Central memory CD4-positive, alpha-beta T cell (primary cell): Measurements from ENCODE around the gene EGLN3.
"Not testable (repeated sequence)": the region's sequence is repeated elsewhere in the genome, so short reads cannot be mapped to it uniquely, and the experiment has no call there.

Experiments
- DNase-seq: peaks from one replicate; pipeline ENCODE4 v3.0.0; 2022

Gene EGLN3

DNA sequence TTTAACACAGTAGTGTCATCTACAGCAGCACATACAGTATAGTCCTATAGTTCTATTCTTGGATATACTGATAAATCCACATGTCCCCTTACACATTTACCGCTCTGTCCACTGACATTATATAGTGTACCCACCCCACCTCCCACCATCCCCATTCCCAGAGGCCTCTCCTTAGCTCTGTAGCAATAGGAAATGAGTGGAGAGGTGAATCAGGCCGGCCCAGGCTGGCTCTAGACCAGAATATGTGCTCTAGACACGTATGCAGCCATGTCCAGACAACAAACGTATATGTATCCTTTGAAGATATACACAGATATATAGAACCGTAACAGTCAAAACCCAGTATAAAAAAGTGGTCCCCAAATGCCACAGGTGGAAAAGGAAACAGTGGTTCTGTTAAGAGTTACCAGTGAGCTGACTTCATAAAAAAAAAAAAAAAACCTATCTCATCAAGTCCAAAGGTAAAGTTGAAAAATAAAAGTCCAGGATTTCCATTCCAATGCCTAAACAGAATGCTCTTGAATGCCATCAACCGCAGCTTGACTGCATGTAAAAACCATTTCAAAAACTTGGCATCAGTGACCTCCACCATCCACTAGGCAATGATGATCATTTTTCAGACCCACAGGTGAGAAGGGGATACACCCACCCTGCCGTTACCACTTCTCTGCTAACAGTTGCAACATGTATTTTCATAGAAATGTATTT is 16.7 kb downstream of the EGLN3 start:
- no peak for DNase-seq

DNA sequence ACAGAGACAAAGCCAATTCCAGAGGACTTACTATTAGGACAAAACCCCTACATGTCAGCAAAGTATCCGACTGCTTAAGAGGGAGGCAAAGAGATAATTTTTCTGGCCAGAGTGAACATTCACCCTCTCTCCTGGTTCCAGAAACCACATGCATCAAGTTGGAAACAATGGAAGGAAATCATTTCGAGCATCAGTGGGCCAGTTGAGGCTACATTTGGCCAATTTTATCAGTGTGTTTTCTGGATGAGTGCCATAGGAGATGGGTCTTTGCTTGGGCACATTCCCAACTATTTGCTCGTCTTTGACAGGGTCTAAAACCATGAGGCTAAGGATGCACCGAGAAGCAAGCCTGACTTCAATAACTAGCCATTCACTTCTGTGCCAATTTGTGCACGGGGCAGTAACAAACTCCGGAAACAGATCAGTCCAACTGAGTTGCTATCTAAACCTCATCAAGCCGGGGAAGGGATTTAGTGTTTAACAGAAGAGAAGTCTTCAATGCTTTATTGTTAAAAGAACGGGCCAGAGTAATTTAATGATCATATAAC is 17.4 kb downstream of the EGLN3 start:
- DNase-seq = no peak

GRCh38 chr14:33932576-33933345 is 18.1 kb downstream of the EGLN3 start:
- DNase-seq = no peak

GRCh38 chr14:33932033-33932432 is 18.8 kb downstream of the EGLN3 start:
- DNase-seq = no peak

GRCh38 chr14:33931461-33931860 is 19.4 kb downstream of the EGLN3 start:
- DNase-seq = no peak

GRCh38 chr14:33930439-33930838 is 20.4 kb downstream of the EGLN3 start:
- no peak for DNase-seq

DNA sequence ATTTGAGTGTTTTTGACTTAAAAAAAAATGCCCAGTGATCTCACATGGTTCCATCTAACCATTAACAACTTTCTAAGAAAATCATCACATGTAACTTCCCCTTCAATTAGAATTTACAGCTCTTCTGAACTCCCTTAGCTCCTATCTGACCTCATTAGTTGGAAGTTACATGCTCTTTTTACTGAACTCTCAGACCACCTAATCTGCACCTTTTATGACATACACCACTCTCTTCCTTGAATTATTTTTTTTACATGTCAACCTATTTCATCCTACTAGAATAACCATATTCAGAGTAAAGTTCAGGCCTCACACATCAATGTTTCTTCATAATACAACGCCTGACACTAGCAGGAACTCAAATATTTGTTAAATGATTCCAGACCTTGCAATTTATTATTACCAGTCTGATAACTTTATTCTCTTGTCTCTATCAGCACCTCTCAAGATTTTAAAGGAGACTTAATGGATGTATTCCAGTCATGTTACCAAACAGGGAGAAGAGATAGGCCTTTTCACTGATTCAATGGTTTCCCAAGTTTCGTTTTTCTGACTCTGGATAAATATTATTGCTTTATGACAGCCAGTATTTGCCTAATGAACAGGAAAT is 21.0 kb downstream of the EGLN3 start:
- no peak for DNase-seq

GRCh38 chr14:33928895-33929294 is 22.0 kb downstream of the EGLN3 start:
- no peak for DNase-seq

GRCh38 chr14:33927944-33928343 is 22.9 kb downstream of the EGLN3 start:
- DNase-seq = no peak

GRCh38 chr14:33926967-33927366 is 23.9 kb downstream of the EGLN3 start:
- not testable (repeated sequence) for DNase-seq

DNA sequence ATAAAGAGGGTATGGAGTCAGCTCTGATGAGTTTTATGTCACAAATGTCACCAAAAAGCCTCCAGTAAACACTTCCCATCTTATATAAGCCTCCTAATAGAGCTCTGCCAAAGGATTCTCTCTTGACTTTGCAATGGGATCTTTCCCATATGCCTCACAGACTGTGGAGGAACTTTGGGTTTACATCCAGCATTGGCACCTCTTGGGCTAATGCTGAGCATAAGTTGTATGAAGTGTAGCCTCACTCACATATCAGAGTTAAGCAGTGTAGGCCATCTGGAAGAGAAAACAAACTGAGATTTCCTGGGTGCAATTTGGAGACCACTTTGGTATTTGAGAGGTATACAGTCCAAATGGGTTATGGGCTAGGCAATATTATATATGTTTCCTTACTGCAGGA is 24.9 kb downstream of the EGLN3 start:
- no peak for DNase-seq

- no peak for DNase-seq
Observed at GRCh38 chr14:33925235-33925634, 25.6 kb downstream of the EGLN3 start.

DNA sequence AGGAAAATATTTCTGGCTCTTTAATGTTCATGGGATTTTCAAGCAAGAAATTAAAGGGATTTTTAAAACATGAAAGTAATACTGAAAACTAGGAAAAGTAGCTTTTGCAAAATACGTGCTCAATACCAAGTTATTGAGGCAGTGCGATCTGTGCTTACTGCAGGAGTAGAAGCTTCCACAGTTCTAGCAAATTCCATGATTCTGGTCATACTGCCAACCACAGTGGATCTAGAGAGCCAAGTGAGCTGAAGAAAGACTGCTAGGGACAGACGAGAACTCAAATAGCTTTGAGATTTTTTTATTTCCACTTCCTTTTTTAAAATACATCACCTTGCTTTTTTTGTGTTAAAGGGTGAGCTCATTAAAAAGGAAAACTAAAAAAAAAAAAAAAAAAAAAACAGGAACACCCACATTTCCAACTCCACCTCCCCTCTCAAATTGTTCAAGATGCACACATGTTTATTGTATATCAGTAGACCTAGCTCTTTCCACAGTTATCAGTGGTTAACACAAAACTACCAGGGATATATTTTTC is 26.2 kb downstream of the EGLN3 start:
- DNase-seq = no peak

DNA sequence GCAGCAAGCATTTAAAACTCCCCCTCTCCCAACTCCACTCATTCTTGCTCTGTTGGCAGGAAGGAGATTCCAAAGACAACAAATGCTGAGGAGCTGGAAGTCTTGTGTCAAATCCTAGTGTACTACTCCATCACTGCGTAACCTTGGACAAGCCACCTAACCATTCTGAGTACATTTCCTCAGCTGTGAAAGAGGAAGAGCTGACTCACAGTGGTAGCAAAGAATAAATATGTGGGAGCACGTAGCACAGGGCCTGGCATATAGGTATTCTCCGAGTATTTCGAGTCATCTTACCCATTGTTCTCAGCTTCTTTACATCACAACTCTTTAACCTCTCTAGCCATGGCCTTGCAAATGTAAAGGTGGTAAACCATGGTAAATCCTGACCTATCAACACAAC is 28.7 kb downstream of the EGLN3 start:
- no peak for DNase-seq

- no peak for DNase-seq
Observed at GRCh38 chr14:33918256-33918655, 32.6 kb downstream of the EGLN3 start.

GRCh38 chr14:33917661-33918060 is 33.2 kb downstream of the EGLN3 start:
- no peak for DNase-seq

DNA sequence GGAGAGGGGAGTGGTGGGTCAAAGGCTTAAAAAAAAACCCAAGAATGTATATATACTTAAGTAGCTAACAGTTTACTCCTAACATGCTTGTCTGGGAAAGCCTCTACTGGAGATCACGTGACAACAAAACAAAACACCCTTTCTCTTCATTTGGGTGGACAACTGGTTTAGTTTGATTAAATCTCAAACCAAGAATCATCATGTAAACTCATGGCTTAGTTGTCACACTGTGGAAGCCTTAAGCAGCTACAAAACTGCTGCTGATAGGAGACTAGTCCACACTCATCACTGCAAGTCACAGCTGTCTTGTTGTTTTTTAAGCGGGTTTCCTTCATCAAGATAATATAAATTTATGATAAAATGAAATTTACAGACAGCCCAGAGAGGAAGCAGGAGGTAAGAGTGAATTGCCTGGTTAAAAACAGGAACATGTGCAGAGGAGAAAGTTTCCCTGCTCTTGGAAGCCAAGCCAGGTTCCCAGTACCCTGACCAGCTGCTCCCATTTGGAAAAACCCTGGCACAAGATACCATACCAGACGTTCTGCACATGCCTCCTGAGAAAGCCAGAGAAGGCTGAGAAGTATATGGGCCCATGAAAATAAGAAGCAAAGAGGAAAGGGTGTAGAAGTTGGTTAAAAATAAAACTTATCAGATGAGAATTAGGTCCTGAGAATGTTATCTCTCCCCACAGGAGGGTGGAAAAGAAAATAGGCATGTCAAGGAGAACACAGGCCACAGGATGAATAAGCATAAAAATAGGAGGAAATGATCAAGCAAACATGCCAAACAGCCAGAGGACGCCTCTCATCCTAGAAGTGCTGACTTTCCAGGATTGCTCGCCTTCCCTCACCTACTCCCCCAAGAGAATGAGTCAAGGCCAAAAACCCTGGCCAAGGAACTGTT is 34.0 kb downstream of the EGLN3 start:
- DNase-seq = no peak

DNA sequence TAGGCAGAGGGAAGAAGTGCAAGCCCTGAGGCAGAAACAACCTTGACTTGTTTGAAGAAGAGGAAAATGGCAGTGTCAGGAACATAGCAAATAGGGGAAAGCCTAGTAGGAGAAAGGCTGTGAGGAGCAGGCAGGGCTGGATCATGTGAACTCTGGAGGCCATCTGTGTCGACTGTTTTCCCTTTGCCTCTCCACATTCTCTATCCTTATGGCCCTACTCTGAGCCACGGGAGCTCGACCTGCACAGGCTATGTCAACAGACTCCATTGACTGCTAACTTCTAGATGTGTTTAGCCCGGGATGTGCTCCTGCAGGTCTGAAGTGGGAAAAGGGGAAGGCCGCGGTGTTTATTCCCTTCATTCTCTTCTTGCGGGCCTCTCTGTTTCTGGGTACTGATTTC is 35.2 kb downstream of the EGLN3 start:
- DNase-seq = no peak

DNA sequence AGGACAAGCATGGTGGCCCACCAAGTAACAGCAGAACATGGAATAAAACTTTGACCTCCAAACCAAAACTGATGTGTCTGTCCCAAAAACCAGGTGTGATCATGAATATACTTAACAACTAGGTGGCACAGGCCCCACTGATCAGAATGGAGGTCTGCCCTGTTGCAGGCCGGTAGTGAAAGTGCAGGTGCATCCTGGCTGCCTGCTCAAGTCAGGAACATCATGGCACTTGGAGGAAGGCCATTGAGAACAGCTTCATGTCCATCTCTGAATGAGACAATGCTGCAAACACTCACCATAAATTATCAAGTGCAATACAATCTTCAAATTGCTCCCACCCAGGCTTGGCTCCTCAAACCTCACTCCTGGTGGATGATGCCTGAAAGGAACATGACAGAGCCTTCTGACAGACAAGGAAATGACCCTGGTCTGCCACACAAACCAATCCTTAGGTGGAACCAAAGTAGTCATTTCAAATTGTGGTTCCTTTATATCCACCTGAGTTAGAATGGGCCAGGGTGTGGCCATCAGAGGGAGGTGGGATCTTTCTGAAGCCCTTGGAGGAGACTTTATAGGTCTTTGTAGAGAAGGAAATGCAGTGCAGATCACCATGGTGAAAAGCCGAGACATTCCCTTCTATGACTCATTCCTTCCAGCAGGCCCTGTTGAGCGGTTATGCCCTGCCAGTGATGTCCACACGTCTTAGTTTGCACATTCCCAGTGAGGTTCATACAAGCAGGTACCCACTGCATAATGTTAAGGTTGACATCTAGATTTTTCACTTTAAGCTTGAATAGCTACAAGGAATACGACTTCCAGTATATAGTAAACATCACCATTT is 36.0 kb downstream of the EGLN3 start:
- no peak for DNase-seq

DNA sequence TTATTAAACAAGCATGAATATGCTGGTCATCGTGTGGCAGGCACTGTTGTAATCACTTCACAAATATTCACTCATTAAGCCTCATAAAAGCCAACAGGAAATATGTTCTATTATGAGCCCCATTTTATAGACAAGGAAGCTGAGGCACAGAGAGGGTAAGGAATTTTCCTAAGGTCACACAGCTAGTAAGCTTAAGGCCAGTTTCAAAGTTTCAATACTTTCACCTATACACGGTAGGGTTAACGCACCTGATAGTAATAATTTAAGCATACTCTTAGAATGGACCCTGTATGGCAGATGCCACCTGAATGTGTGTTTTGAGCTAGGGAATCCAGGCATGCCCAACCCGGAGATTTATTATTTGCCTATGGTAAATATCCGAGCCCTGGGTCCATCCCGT is 39.8 kb downstream of the EGLN3 start:
- DNase-seq = no peak

DNA sequence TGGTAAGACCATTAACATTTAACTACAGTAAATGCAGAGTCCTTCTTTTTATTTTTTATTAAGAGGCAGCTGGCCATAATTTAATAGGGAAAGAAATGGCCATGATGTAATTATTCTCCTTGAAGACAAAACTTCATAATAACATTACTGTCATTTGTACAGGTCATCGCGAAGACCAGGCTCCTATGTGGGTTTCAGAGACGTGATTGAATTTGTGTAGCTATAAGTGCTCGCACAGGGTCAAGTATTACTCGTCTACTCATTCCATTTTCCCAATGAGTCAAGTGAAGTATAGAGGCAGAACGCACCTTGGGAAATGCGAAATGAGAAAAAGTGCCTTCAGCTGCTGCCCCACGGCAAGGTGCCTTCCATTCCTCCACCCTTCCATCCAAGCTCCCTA is 40.4 kb downstream of the EGLN3 start:
- no peak for DNase-seq
